GM18858 (cell line): Measurements from ENCODE around the gene LY6G6C.

Experiments used
- ATAC-seq: cut with Tn5 transposase; IDR thresholded peaks from one replicate; pipeline ENCODE4 v1.9.1; 2021; ENCODE audit not compliant: unreplicated experiment

LY6G6C gene

DNA sequence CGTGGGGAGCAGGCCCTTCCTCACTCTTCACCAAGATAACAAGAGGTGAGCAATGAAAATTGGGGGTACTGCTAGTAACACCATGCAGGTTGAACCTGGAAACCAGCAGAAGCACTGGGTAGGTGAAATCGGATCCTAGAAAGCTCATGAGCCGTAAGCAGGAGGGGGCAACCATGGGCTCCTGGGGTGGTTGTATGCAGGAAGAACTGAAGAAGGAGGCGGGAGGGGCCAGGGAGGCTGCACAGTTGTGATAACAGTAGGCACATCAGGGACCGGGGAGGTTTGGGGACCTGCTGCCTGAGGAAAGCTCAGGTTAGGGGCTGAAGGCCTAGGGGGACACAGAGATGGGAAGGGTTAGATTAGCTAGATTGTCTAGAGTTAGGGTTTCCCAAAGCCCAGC is 35.1 kb downstream of the LY6G6C start:
- no peak for ATAC-seq

GRCh38 chr6:31683591-31683990 is 38.0 kb downstream of the LY6G6C start:
- no peak for ATAC-seq

- ATAC-seq = no peak
Observed at GRCh38 chr6:31681135-31681671, 40.3 kb downstream of the LY6G6C start.

DNA sequence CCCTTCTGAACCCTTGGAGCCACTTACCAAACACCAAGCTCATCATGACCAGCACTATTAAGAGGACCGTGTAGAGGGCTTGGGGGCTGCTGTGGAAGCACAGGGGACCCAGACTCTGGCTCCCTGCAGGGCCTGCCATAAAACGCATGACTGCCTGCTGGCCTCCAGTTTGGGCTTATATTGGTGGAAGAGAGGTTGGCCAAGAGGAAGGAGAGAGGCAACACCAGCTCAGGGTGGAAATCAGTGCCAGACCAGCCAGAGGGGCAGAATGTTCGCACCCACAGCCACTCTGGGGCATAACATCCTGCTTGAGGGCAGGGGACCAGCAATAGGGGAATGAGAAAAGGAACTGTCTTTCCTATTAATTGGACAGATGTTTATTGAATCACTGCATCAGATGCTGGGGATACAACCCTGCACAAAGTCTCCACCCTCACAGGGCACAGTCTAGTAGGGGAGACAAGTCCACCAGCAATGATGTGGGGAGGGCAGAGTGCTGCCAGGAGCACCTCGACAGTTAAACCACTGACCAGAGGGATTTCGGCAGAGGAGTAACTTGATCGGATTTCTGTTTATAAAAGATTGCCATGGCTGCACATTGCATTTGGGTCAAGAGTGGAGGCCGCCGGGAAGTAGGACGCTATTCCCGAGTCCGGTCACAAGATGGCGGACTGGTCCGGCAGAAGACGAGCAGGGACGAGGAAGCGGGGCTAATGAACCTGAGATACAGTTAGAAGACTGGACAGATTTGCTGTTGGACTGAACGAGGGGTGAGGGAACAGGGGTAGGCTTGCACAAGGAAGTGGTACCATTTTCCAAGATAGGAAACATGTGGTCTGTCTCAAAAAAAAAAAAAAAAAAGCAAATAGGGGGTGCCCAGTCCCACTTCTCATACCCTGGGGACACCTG is 41.1 kb downstream of the LY6G6C start, which contains the start of gene LY6G5C:
TSS of gene LY6G5C (minus strand) at position 842 of the 909 bp plus-strand sequence. CDS start at position 148, 694 bp downstream.
- ATAC-seq = no peak

DNA sequence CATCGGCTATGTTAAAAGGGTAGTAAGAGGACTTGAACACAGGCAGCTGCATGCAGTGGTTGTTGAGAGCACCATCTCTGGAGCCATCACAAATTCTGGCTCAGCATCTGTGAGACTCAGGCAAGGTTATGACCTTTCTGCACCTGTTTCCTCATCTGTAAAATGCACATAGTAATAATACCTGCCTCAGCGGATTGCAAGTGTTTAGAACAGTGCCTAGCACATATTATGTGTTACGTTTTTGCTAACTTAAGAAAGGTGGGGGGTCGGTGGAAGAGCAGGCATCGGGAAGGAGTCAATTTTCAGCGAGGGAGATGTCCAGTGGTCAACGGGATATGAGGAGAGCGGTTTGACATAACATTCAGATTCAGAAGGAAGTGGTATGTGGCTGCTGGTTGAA is 43.6 kb downstream of the LY6G6C start:
- no peak for ATAC-seq

- ATAC-seq = no peak
Observed at GRCh38 chr6:31676904-31677303, 44.6 kb downstream of the LY6G6C start.

GRCh38 chr6:31676322-31676903 is 45.1 kb downstream of the LY6G6C start:
- ATAC-seq = no peak

- no peak for ATAC-seq
Observed at GRCh38 chr6:31669676-31670075, 51.9 kb downstream of the LY6G6C start, which contains the start of gene LY6G5B. LY6G5B (plus strand) TSS chr6:31669976; CDS start chr6:31670951, 975 bp downstream.
